A549 (cell line): ENCODE data around the gene SHC1. TPM values are rescaled to one million over a fixed set of nuclear protein-coding genes. Genes with fewer than 3 reads are reported as not detected.

ENCODE experiments used
- ATAC-seq, 2 experiments: fragments of 200-7000 bp in 1 of 2; fragments of >200 bp in 1 of 2; cut with Nextera tagmentation in 1 of 2; cut with Tn5 transposase in 1 of 2; 3 replicates each; pipeline versions ENCODE4 v1.8.0 to v1.9.1; 2018 to 2020; ENCODE audit warnings: mild to moderate bottlenecking in 1 of 2, moderate library complexity in 1 of 2
- CTCF ChIA-PET: fragments of 300-600 bp; sonication (Branson Sonifier 250); formaldehyde crosslinking; extraction: SDS; loops from one replicate; lab custom pipeline; 2021; ENCODE audit warnings: antibody characterized with exemption, inconsistent platforms; lab: Yijun Ruan, JAX
- POLR2A ChIA-PET: fragments of 350-600 bp; formaldehyde crosslinking; extraction: SDS; loops from one replicate; lab custom pipeline; 2021; ENCODE audit warnings: antibody characterized with exemption, inconsistent platforms; lab: Yijun Ruan, JAX
- DNase-seq, 2 experiments: peaks; one replicate each; pipeline versions ENCODE4 v3.0.0 to v3.0.0-alpha.2; 2011 to 2016; ENCODE audit warnings: low read depth in 1 of 2, low spot score in 1 of 2
- FAIRE-seq: peaks from 2 replicates; lab custom pipeline; 2011; peaks lifted over from hg19 to GRCh38; lab: Jason Lieb, UNC
- H3K27ac ChIP-seq, 2 experiments: fragments of >200 bp; sonication (Bioruptor Twin); formaldehyde crosslinking; 3 replicates each; pipeline ENCODE4 v1.5.1; 2016 to 2017
- H3K4me1 ChIP-seq: fragments of >200 bp; sonication (Bioruptor Twin); formaldehyde crosslinking; 3 replicates; pipeline ENCODE4 v1.6.1; 2016
- H3K4me2 ChIP-seq: fragments of >200 bp; sonication (Bioruptor Twin); formaldehyde crosslinking; 3 replicates; pipeline ENCODE4 v1.6.1; 2016
- H3K4me3 ChIP-seq: fragments of >200 bp; sonication (Bioruptor Twin); formaldehyde crosslinking; 3 replicates; pipeline ENCODE4 v1.5.1; 2016
- H3K9me3 ChIP-seq: fragments of >200 bp; sonication (Bioruptor Twin); formaldehyde crosslinking; 3 replicates; pipeline ENCODE4 v1.6.1; 2016
- CBX8 ChIP-seq: fragments of 200-600 bp; sonication (generic); IDR thresholded peaks from 2 replicates; pipeline ENCODE4 v1.6.1; 2016
- CEBPB ChIP-seq, 2 experiments: fragments of >200 bp in 1 of 2; sonication (Bioruptor Twin) in 1 of 2; formaldehyde crosslinking in 1 of 2; IDR thresholded peaks; 2 replicates each; pipeline ENCODE4 v1.6.1; 2012 to 2016
- EP300 ChIP-seq, 2 experiments: fragments of >200 bp; sonication (Bioruptor Twin); formaldehyde crosslinking; IDR thresholded peaks; 2 replicates in 1 of 2; 3 replicates in 1 of 2; pipeline ENCODE4 v1.6.1; 2016 to 2017
- FOSB ChIP-seq: fragments of 250-450 bp; sonication (Bioruptor Pico); IDR thresholded peaks from 2 replicates; pipeline ENCODE4 v1.5.0; 2020; ENCODE audit warnings: mild to moderate bottlenecking, moderate library complexity
- FOSL2 ChIP-seq, 2 experiments: fragments of 450-650 bp in 1 of 2; fragments of >200 bp in 1 of 2; sonication (Bioruptor Twin) in 1 of 2; formaldehyde crosslinking; IDR thresholded peaks; 2 replicates each; pipeline versions ENCODE4 v1.5.0 to v1.6.1; 2016 to 2020; ENCODE audit warnings: mild to moderate bottlenecking in 1 of 2, moderate library complexity in 1 of 2
- HDAC2 ChIP-seq: fragments of 200-600 bp; sonication (generic); IDR thresholded peaks from 2 replicates; pipeline ENCODE4 v1.6.1; 2016
- HEYL ChIP-seq: fragments of 250-450 bp; sonication (Bioruptor Pico); IDR thresholded peaks from 2 replicates; pipeline ENCODE4 v1.8.0; 2021; ENCODE audit warnings: mild to moderate bottlenecking, moderate library complexity
- HMGXB4 ChIP-seq: fragments of 250-450 bp; sonication (Bioruptor Pico); IDR thresholded peaks from 2 replicates; pipeline ENCODE4 v1.5.0; 2021; ENCODE audit warnings: mild to moderate bottlenecking, moderate library complexity, borderline replicate concordance
- HOXB13 ChIP-seq: fragments of 250-450 bp; sonication (Bioruptor Pico); IDR thresholded peaks from 2 replicates; pipeline ENCODE4 v1.5.0; 2020; ENCODE audit warnings: low read depth, mild to moderate bottlenecking, moderate library complexity
- HOXB5 ChIP-seq: fragments of 250-450 bp; sonication (Bioruptor Pico); IDR thresholded peaks from 2 replicates; pipeline ENCODE4 v1.5.0; 2020; ENCODE audit warnings: mild to moderate bottlenecking, moderate library complexity
- JUN ChIP-seq, 2 experiments: fragments of >200 bp; sonication (Bioruptor Twin); formaldehyde crosslinking; IDR thresholded peaks; 2 replicates in 1 of 2; 3 replicates in 1 of 2; pipeline ENCODE4 v1.6.1; 2016 to 2017
- JUNB ChIP-seq: fragments of >200 bp; sonication (Bioruptor Twin); formaldehyde crosslinking; IDR thresholded peaks from 2 replicates; pipeline ENCODE4 v1.6.1; 2016
- NFE2L2 ChIP-seq: fragments of 150-350 bp; conservative IDR thresholded peaks from 2 replicates; pipeline ENCODE4 v1.6.1; 2014; ENCODE audit warnings: low read length
- RFX5 ChIP-seq: fragments of 450-650 bp; IDR thresholded peaks from 2 replicates; pipeline ENCODE4 v1.7.1; 2014; ENCODE audit warnings: antibody characterized with exemption, mild to moderate bottlenecking, moderate library complexity
- RNF2 ChIP-seq: fragments of 200-600 bp; sonication (generic); IDR thresholded peaks from 2 replicates; pipeline ENCODE4 v1.6.1; 2016; ENCODE audit warnings: low read depth, mild to moderate bottlenecking, antibody characterized with exemption, moderate library complexity, borderline replicate concordance
- SMC3 ChIP-seq: fragments of >200 bp; sonication (Bioruptor Twin); formaldehyde crosslinking; IDR thresholded peaks from 3 replicates; pipeline ENCODE4 v1.6.1; 2018; ENCODE audit warnings: inconsistent platforms
- SREBF2 ChIP-seq: fragments of 450-650 bp; IDR thresholded peaks from 2 replicates; pipeline ENCODE4 v1.6.1; 2014; ENCODE audit warnings: mild to moderate bottlenecking, moderate library complexity
- TP53 ChIP-seq: fragments of 250-450 bp; sonication (Bioruptor Pico); IDR thresholded peaks from 2 replicates; pipeline ENCODE4 v1.5.0; 2021; ENCODE audit warnings: mild to moderate bottlenecking, moderate library complexity
- WGBS: methylation state at CpG from one replicate; pipeline ENCODE4 v1.1.6; 2017; ENCODE audit errors: missing lambda C conversion rate; 5-methylcytosine and 5-hydroxymethylcytosine counted together
- polyA plus RNA-seq, 4 experiments: library from polyadenylated mRNA; depleted of rRNA in 3 of 4; stranded (reverse); fragments of >200 nt; fragmentation: RNase III in 1 of 4; extraction: RNeasy Plus Mini Kit Qiagen cat#74134 plus additional on column Dnase treatment in 1 of 4; gene quantifications; 2 replicates in 3 of 4; 3 replicates in 1 of 4; pipeline ENCODE4 v1.2.3, GENCODE V29; 2011 to 2017
- TF ChIP-seq, protein P1 (sequence below): fragments of 200-600 bp; sonication (generic); IDR thresholded peaks from 2 replicates; pipeline ENCODE4 v1.6.1; 2016; ENCODE audit warnings: antibody characterized with exemption, mild to moderate bottlenecking, moderate library complexity
- TF ChIP-seq, protein P2 (sequence below): fragments of >200 bp; sonication (Bioruptor Twin); formaldehyde crosslinking; IDR thresholded peaks from 3 replicates; pipeline ENCODE4 v1.5.1; 2016

SHC1 gene
- polyA plus RNA-seq, 2 of the 4 experiments (the other 2 are of a cell fraction), result 118 to 174 TPM

DNA sequence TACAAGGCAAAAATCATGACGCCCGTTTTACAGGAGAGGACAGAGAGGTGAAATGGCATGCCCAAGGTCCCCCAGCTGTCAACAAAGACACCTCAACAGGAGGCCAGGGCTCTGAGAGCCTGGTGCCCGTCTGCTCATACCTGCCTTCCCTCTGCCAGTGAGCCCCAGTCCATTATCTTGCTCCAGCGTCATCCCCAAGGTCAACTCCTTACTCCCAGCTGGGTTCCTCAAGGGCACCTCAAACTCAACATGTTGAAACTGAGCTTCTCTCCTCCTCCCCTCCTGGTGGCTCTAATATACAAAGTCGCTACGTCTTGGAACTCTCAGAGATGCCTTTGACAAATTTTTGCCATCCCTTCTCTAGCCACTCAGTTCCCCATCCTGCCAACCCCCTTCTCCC is 17.9 kb downstream of the SHC1 start:
- H3K9me3 ChIP-seq, result no peaks in the 10 kb centered on the region
- peaks cover 20% of the 10 kb centered on the region for H3K4me1 ChIP-seq
- H3K27ac ChIP-seq, result no peak overlapping the region
- no peak for TF ChIP-seq HEYL
- TF ChIP-seq RFX5, result no peak
- TF ChIP-seq FOSL2 (IDR thresholded peaks at IDR 0.05), result no peak
- TF ChIP-seq FOSL2 (CRISPR knock-in tag; IDR thresholded peaks at IDR 0.05), result no peak
- no peak for TF ChIP-seq JUN (IDR thresholded peaks at IDR 0.05)
- no peak for TF ChIP-seq HOXB5 (CRISPR knock-in tag)
- TF ChIP-seq, protein P1, sequence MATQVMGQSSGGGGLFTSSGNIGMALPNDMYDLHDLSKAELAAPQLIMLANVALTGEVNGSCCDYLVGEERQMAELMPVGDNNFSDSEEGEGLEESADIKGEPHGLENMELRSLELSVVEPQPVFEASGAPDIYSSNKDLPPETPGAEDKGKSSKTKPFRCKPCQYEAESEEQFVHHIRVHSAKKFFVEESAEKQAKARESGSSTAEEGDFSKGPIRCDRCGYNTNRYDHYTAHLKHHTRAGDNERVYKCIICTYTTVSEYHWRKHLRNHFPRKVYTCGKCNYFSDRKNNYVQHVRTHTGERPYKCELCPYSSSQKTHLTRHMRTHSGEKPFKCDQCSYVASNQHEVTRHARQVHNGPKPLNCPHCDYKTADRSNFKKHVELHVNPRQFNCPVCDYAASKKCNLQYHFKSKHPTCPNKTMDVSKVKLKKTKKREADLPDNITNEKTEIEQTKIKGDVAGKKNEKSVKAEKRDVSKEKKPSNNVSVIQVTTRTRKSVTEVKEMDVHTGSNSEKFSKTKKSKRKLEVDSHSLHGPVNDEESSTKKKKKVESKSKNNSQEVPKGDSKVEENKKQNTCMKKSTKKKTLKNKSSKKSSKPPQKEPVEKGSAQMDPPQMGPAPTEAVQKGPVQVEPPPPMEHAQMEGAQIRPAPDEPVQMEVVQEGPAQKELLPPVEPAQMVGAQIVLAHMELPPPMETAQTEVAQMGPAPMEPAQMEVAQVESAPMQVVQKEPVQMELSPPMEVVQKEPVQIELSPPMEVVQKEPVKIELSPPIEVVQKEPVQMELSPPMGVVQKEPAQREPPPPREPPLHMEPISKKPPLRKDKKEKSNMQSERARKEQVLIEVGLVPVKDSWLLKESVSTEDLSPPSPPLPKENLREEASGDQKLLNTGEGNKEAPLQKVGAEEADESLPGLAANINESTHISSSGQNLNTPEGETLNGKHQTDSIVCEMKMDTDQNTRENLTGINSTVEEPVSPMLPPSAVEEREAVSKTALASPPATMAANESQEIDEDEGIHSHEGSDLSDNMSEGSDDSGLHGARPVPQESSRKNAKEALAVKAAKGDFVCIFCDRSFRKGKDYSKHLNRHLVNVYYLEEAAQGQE, result no peak
- TF ChIP-seq HMGXB4 (CRISPR knock-in tag), result no peak
- no peak for TF ChIP-seq SREBF2
- no peak for TF ChIP-seq HDAC2
- no peak for TF ChIP-seq CBX8
- TF ChIP-seq JUNB, result no peak
- no peak for TF ChIP-seq TP53
- TF ChIP-seq HOXB13 (CRISPR knock-in tag), result no peak
- no peak for TF ChIP-seq CEBPB (IDR thresholded peaks at IDR 0.05)
- FAIRE-seq (no peak), ATAC-seq (no peak), DNase-seq (no peak)
- no peak overlapping the region for H3K4me3 ChIP-seq
- 75% methylated on average over 6 of the region's 6 CpGs for WGBS
- ChIA-PET CTCF (interaction anchor here (1.0 to 3.0 kb wide), 4 partner anchors 9 to 393 kb away, joined by 3 to 19 read pairs (median 6); partner anchors contain the start of genes PMVK and PYGO2), POLR2A (no interaction called here)
- no peak overlapping the region for H3K4me2 ChIP-seq

DNA sequence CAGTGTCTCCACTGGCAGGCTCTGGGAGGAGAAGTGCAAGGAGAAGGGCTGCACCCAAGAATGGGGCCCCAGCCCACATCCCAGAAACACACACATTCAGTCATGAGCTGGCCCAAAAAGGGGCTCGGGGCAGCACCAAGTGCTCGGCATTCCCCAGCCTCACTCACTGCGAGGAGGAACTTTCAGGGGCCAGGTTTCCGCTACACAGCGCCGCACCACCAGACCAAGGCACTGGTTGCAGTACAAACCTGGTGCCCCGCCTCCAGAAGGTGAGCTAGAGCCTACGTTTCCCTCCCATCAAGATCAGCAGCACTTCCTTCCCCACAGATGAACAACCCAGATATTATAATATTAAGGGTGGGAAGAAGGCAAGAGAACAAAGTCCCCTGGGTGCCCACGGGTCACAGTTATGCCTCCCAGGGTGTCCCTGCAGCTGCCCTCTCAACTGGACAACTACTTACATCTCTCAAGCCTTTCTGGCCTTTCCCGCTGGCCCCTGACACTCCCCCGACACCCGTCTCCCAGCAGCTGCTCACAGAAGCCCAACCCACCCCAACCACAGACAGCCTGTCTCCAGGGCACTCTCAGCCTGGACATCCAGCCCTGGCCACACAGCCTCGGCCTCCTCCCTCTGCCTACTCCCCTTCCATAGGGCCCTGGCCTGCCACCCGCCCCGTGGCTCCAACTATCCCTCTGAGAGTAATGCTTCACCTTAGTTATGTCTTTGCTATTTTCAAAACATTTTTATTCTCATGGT is 18.5 kb downstream of the SHC1 start:
- FAIRE-seq (no peak), DNase-seq (no peak), ATAC-seq (no peak)
- Histone ChIP-seq H3K4me2 (no peak overlapping the region), H3K4me1 (peaks cover 15% of the 10 kb centered on the region), H3K27ac (no peak overlapping the region), H3K9me3 (no peaks in the 10 kb centered on the region), H3K4me3 (no peak overlapping the region)
- POLR2A ChIA-PET, result no interaction called here
- 79% methylated on average over 15 of the region's 15 CpGs for WGBS
- CTCF ChIA-PET, result interaction anchor here (1.1 to 3.0 kb wide), 4 partner anchors 9 to 392 kb away, joined by 3 to 19 read pairs (median 6); partner anchors contain the start of genes PMVK and PYGO2
- no peak for TF ChIP-seq HMGXB4 (CRISPR knock-in tag)
- no peak for TF ChIP-seq FOSB
- no peak for TF ChIP-seq NFE2L2
- no peak for TF ChIP-seq RNF2
- TF ChIP-seq SMC3, result no peak
- no peak for TF ChIP-seq TP53
- TF ChIP-seq HEYL, result no peak
- TF ChIP-seq, protein P2, sequence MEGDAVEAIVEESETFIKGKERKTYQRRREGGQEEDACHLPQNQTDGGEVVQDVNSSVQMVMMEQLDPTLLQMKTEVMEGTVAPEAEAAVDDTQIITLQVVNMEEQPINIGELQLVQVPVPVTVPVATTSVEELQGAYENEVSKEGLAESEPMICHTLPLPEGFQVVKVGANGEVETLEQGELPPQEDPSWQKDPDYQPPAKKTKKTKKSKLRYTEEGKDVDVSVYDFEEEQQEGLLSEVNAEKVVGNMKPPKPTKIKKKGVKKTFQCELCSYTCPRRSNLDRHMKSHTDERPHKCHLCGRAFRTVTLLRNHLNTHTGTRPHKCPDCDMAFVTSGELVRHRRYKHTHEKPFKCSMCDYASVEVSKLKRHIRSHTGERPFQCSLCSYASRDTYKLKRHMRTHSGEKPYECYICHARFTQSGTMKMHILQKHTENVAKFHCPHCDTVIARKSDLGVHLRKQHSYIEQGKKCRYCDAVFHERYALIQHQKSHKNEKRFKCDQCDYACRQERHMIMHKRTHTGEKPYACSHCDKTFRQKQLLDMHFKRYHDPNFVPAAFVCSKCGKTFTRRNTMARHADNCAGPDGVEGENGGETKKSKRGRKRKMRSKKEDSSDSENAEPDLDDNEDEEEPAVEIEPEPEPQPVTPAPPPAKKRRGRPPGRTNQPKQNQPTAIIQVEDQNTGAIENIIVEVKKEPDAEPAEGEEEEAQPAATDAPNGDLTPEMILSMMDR, result no peak
- no peak for TF ChIP-seq EP300 (IDR thresholded peaks at IDR 0.05)
